Endothelial cell of umbilical vein (primary cell): ENCODE data around the gene C4orf50. TPM values are rescaled to one million over a fixed set of nuclear protein-coding genes. Genes with fewer than 3 reads are reported as not detected.

ENCODE experiments used
- BruUV-seq: library from RNA; stranded (reverse); fragments of 400-500 nt; replicated peaks from 2 replicates; lab custom pipeline; 2021; lab: Mats Ljungman, UMichigan
- CTCF ChIA-PET: fragments of 300-600, 350-600 bp; sonication (Branson Sonifier 250); formaldehyde crosslinking; loops from one replicate; lab custom pipeline; 2021; ENCODE audit warnings: antibody characterized with exemption, inconsistent platforms; lab: Charles Lee
- POLR2A ChIA-PET: fragments of 300-600, 350-600 bp; sonication (Branson Sonifier 250); formaldehyde crosslinking; loops from one replicate; lab custom pipeline; 2021; ENCODE audit warnings: antibody characterized with exemption, inconsistent platforms; lab: Charles Lee
- DNase-seq: peaks from one replicate; pipeline ENCODE4 v3.0.0-alpha.2; 2011; ENCODE audit warnings: low read depth, low spot score
- FAIRE-seq: peaks from 2 replicates; lab custom pipeline; 2011; peaks lifted over from hg19 to GRCh38; lab: Jason Lieb, UNC
- H2AFZ ChIP-seq: 2 replicates; pipeline ENCODE4 v1.6.0; 2012; ENCODE audit warnings: low read depth, low read length, control low read depth, inconsistent platforms
- H3K27ac ChIP-seq: 2 replicates; pipeline ENCODE4 v1.5.1; 2011; ENCODE audit warnings: low read depth, mild to moderate bottlenecking, control low read depth, low read length, moderate library complexity; ENCODE audit not compliant: insufficient read depth
- H3K27me3 ChIP-seq, 2 experiments: 2 replicates each; pipeline versions ENCODE4 v1.6.0 to v1.6.1; 2011; ENCODE audit warnings: low read length in 2 of 2, mixed read lengths in 1 of 2; ENCODE audit not compliant: control insufficient read depth in 2 of 2, insufficient read depth in 2 of 2
- H3K36me3 ChIP-seq, 2 experiments: 2 replicates in 1 of 2; 3 replicates in 1 of 2; pipeline ENCODE4 v1.5.1; 2011; ENCODE audit warnings: low read length in 2 of 2, mild to moderate bottlenecking in 1 of 2, moderate library complexity in 1 of 2; ENCODE audit not compliant: control insufficient read depth in 2 of 2, insufficient read depth in 2 of 2; ENCODE audit errors: extremely low read depth in 1 of 2
- H3K4me1 ChIP-seq: 3 replicates; pipeline ENCODE4 v1.5.1; 2011; ENCODE audit warnings: mild to moderate bottlenecking, low read length; ENCODE audit not compliant: control insufficient read depth, insufficient read depth; ENCODE audit errors: extremely low read depth
- H3K4me2 ChIP-seq: 2 replicates; pipeline ENCODE4 v1.6.1; 2011; ENCODE audit warnings: low read length, control low read depth, mixed read lengths; ENCODE audit not compliant: insufficient read depth
- H3K4me3 ChIP-seq, 3 experiments: fragments of 200-600 bp in 1 of 3; sonication (generic), shearing (Covaris generic) in 1 of 3; replicated peaks in 1 of 3; 2 replicates each; pipeline ENCODE4 v1.5.1; 2011 to 2016; ENCODE audit warnings: control low read depth in 3 of 3, low read length in 3 of 3, mild to moderate bottlenecking in 2 of 3, inconsistent platforms in 1 of 3, low read depth in 1 of 3, moderate library complexity in 1 of 3; ENCODE audit not compliant: insufficient read depth in 1 of 3
- H3K79me2 ChIP-seq: 2 replicates; pipeline ENCODE4 v1.6.0; 2012; ENCODE audit warnings: low read length, inconsistent platforms; ENCODE audit not compliant: control insufficient read depth, insufficient read depth
- H3K9ac ChIP-seq: replicated peaks from 2 replicates; pipeline ENCODE3; 2011; ENCODE audit warnings: low read length, control low read depth; ENCODE audit not compliant: insufficient read depth; ENCODE audit errors: extremely low read depth
- H3K9me1 ChIP-seq: replicated peaks from 3 replicates; pipeline ENCODE4 v1.6.0; 2011; ENCODE audit warnings: mild to moderate bottlenecking, low read length; ENCODE audit not compliant: control insufficient read depth, insufficient read depth; ENCODE audit errors: extremely low read depth
- H3K9me3 ChIP-seq: replicated peaks from 2 replicates; pipeline ENCODE4 v1.5.1; 2012; ENCODE audit warnings: low read length, inconsistent platforms; ENCODE audit not compliant: control insufficient read depth, insufficient read depth
- H4K20me1 ChIP-seq: replicated peaks from 2 replicates; pipeline ENCODE3; 2011; ENCODE audit warnings: mild to moderate bottlenecking, low read length; ENCODE audit not compliant: control insufficient read depth, insufficient read depth; ENCODE audit errors: extremely low read depth
- EZH2 ChIP-seq: IDR thresholded peaks from 2 replicates; pipeline ENCODE4 v1.6.1; 2012; ENCODE audit warnings: borderline replicate concordance, low read depth, mild to moderate bottlenecking, moderate library complexity, low read length, inconsistent platforms; ENCODE audit not compliant: severe bottlenecking
- FOS ChIP-seq: IDR thresholded peaks from 2 replicates; pipeline ENCODE4 v1.6.1; 2011; ENCODE audit warnings: mild to moderate bottlenecking, low read length, moderate library complexity, borderline replicate concordance; ENCODE audit not compliant: insufficient read depth
- GATA2 ChIP-seq: IDR thresholded peaks from 2 replicates; pipeline ENCODE4 v1.7.0; 2011; ENCODE audit warnings: low read depth, mild to moderate bottlenecking, moderate library complexity, mixed read lengths, low read length; ENCODE audit not compliant: insufficient read length, insufficient read depth
- JUN ChIP-seq: IDR thresholded peaks from 2 replicates; pipeline ENCODE4 v1.6.1; 2011; ENCODE audit warnings: borderline replicate concordance, low read depth; ENCODE audit not compliant: insufficient read length, insufficient read depth
- MYC ChIP-seq: IDR thresholded peaks from one replicate; pipeline ENCODE4 v1.6.1; 2011; ENCODE audit warnings: mild to moderate bottlenecking, low read depth, low read length
- POLR2A ChIP-seq: IDR thresholded peaks from 2 replicates; pipeline ENCODE4 v1.6.1; 2012; ENCODE audit warnings: low read depth, mild to moderate bottlenecking, control low read depth, low read length
- POLR2AphosphoS5 ChIP-seq: IDR thresholded peaks from 2 replicates; pipeline ENCODE4 v1.6.1; 2012; ENCODE audit warnings: low read depth, mild to moderate bottlenecking, control low read depth, low read length, moderate library complexity; ENCODE audit not compliant: insufficient read depth
- dilution Hi-C: fragments of 300-500 bp; cut with MboI; formaldehyde crosslinking; loops from one replicate; pipeline ENCODE4 v1.15.0; 2019; ENCODE audit warnings: low sequenced_read_pairs; ENCODE audit not compliant: extremely low pct_ligation_motif_present
- intact Hi-C: fragments of 100-400 bp; cut with micrococcal nuclease; formaldehyde crosslinking; loops from one replicate; pipeline ENCODE4 v1.10.0; 2022
- polyA plus RNA-seq, 4 experiments: library from polyadenylated mRNA; depleted of rRNA in 3 of 4; stranded (reverse) in 3 of 4; unstranded in 1 of 4; fragments of >200 nt; gene quantifications; 2 replicates each; pipeline versions ENCODE4 v1.2.1 to v1.2.3, GENCODE V29; 2011 to 2012; ENCODE audit warnings: missing spikeins in 1 of 4
- total RNA-seq: library from RNA; stranded (reverse); gene quantifications from 2 replicates; pipeline ENCODE4 v1.2.3, GENCODE V29; 2021
- TF ChIP-seq, protein P1 (sequence below), 2 donors: IDR thresholded peaks; 1 replicate in 1 of 2; 2 replicates in 1 of 2; pipeline ENCODE4 v1.5.1; 2011; ENCODE audit warnings: low read length in 2 of 2, mild to moderate bottlenecking in 2 of 2, moderate library complexity in 2 of 2, control low read depth in 1 of 2, inconsistent platforms in 1 of 2, low read depth in 1 of 2; ENCODE audit not compliant: insufficient read depth in 1 of 2; ENCODE audit errors: extremely low read depth in 1 of 2
- TF ChIP-seq, protein P2 (sequence below): IDR thresholded peaks from 2 replicates; pipeline ENCODE4 v1.6.1; 2011; ENCODE audit not compliant: insufficient read depth, insufficient read length

The C4orf50 gene
- total and polyA plus RNA-seq, 2 donors (not counting 3 experiments of a cell fraction or from before 2014, with no cell fraction given): not detected

DNA sequence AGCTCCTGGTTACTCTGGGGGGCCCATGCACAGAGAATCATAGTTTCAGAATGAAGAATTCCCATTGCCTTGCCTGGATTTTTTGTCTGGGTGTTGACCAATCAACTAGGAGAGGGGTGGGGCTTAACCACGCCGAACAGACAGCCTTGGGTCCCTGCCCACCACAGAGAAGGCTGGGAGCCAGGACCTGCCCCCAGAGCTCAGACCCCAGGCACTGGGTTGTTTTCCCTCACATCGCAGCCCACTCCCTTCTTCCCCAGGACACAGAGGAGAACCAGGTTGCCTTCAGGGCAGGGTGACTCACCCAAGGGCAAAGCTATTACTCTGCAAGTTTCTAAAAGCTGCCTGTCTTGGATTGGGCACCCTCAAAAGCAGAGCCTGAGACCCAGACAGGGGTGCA is 102.0 kb downstream of the C4orf50 start:
- Histone ChIP-seq H3K4me3 (no peak overlapping the region), H4K20me1 (no peaks in the 10 kb centered on the region), H3K9ac (no peak overlapping the region), H3K27ac (no peak overlapping the region), H3K9me3 (no peaks in the 10 kb centered on the region), H3K4me2 (no peak overlapping the region), H3K36me3 (no peaks in the 10 kb centered on the region), H3K79me2 (no peaks in the 10 kb centered on the region), H3K27me3 (no peaks in the 10 kb centered on the region), H3K9me1 (no peaks in the 10 kb centered on the region), H2AFZ (no peak overlapping the region), H3K4me1 (no peaks in the 10 kb centered on the region)
- TF ChIP-seq FOS: no peak
- no peak for TF ChIP-seq MYC
- TF ChIP-seq, protein P1, sequence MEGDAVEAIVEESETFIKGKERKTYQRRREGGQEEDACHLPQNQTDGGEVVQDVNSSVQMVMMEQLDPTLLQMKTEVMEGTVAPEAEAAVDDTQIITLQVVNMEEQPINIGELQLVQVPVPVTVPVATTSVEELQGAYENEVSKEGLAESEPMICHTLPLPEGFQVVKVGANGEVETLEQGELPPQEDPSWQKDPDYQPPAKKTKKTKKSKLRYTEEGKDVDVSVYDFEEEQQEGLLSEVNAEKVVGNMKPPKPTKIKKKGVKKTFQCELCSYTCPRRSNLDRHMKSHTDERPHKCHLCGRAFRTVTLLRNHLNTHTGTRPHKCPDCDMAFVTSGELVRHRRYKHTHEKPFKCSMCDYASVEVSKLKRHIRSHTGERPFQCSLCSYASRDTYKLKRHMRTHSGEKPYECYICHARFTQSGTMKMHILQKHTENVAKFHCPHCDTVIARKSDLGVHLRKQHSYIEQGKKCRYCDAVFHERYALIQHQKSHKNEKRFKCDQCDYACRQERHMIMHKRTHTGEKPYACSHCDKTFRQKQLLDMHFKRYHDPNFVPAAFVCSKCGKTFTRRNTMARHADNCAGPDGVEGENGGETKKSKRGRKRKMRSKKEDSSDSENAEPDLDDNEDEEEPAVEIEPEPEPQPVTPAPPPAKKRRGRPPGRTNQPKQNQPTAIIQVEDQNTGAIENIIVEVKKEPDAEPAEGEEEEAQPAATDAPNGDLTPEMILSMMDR (IDR thresholded peaks at IDR 0.05; ENCODE audit: extremely low read depth in 1 of 2, insufficient read depth in 1 of 2, low read depth in 1 of 2, low read length in 2 of 2): no peak
- no peak for TF ChIP-seq POLR2AphosphoS5
- TF ChIP-seq POLR2A: no peak
- TF ChIP-seq GATA2: no peak
- no peak for TF ChIP-seq EZH2
- no peak for TF ChIP-seq JUN
- TF ChIP-seq, protein P2, sequence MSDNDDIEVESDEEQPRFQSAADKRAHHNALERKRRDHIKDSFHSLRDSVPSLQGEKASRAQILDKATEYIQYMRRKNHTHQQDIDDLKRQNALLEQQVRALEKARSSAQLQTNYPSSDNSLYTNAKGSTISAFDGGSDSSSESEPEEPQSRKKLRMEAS: no peak
- dilution Hi-C loops: no loop called here
- BruUV-seq: no TSS peak
- DNase-seq (no peak), FAIRE-seq (no peak)
- CTCF ChIA-PET: no interaction called here
- POLR2A ChIA-PET: no interaction called here
- intact Hi-C loops: no loop called here
